ENCODE measurements around the gene CCDC102A. TPM values are rescaled to one million over a fixed set of nuclear protein-coding genes. Genes with fewer than 3 reads are reported as not detected.
A peak's percentile ranks its signal among the peaks of the same experiment; 100 is the strongest.

Gene CCDC102A
- total RNA-seq (10 to 100 TPM in 2 of 5 donors, 1 to 10 TPM in 2, not detected in 1; 1.7 to 14.5 (median 6.9) TPM), polyA plus RNA-seq (1 to 10 TPM; 2.3 to 6.5 (median 4.1) TPM)
- long read RNA-seq, donor 1, partial matches to known transcripts = 0 of 2 reads
- long read RNA-seq, donor 1, other reads (novel, unspliced or antisense) = 0 of 2 reads
- long read RNA-seq, donor 2, partial matches to known transcripts = 0 of 3 reads
- long read RNA-seq, donor 2, other reads (novel, unspliced or antisense) = 0 of 3 reads
- long read RNA-seq, donor 3, partial matches to known transcripts = 0 of 2 reads
- long read RNA-seq, donor 3, other reads (novel, unspliced or antisense) = 0 of 2 reads
- long read RNA-seq, donor 4 = 0 reads
- long read RNA-seq, donor 5, partial matches to known transcripts = 0 of 2 reads
- long read RNA-seq, donor 5, other reads (novel, unspliced or antisense) = 0 of 2 reads
- long read RNA-seq, donor 6, partial matches to known transcripts = 0 of 5 reads
- long read RNA-seq, donor 6, other reads (novel, unspliced or antisense) = 0 of 5 reads
- long read RNA-seq, donor 7, partial matches to known transcripts = 0 of 3 reads
- long read RNA-seq, donor 7, other reads (novel, unspliced or antisense) = 0 of 3 reads
- long read RNA-seq, donor 8, partial matches to known transcripts = 0 of 3 reads
- long read RNA-seq, donor 8, other reads (novel, unspliced or antisense) = 0 of 3 reads
- long read RNA-seq, donor 9, partial matches to known transcripts = 0 of 1 reads
- long read RNA-seq, donor 9, other reads (novel, unspliced or antisense) = 0 of 1 reads
- long read RNA-seq, donor 10, partial matches to known transcripts = 0 of 2 reads
- long read RNA-seq, donor 10, other reads (novel, unspliced or antisense) = 0 of 2 reads

GRCh38 chr16:57536306-57537193 is at the start of gene CCDC102A:
CCDC102A (minus strand) TSS chr16:57536571; CDS start chr16:57529177, 7,394 bp downstream.
- peak within 1 kb of the TSS; percentile 85 to 98 (median 90) for H3K4me3 ChIP-seq
- peaks cover 0 to 23% (median 0%) of the 10 kb centered on the region in 3 donors for H3K27me3 ChIP-seq
- DNase-seq = peak; percentile 28 to 66
- 1 to 2% (median 1%) methylated on average over 24 to 81 of the region's 81 CpGs for WGBS, 5 donors
- intact Hi-C loops (cut with DNase I; ENCODE audit: low total_unique reads) = no loop called here
- no peak for TF ChIP-seq POLR2AphosphoS5 (IDR thresholded peaks at IDR 0.05)
- no peak for TF ChIP-seq POLR2A (IDR thresholded peaks at IDR 0.05)
- TF ChIP-seq EP300 (IDR thresholded peaks at IDR 0.05) = no peak
- no peak for TF ChIP-seq CTCF (IDR thresholded peaks at IDR 0.05)
- H3K27ac ChIP-seq = peak within 1 kb of the TSS; percentile 75 to 94 (median 94)
- no peaks in the 10 kb centered on the region for H3K9me3 ChIP-seq
- peaks cover 25 to 61% (median 50%) of the 10 kb centered on the region in 4 donors for H3K4me1 ChIP-seq
- no peaks in the 10 kb centered on the region for H3K36me3 ChIP-seq

DNA sequence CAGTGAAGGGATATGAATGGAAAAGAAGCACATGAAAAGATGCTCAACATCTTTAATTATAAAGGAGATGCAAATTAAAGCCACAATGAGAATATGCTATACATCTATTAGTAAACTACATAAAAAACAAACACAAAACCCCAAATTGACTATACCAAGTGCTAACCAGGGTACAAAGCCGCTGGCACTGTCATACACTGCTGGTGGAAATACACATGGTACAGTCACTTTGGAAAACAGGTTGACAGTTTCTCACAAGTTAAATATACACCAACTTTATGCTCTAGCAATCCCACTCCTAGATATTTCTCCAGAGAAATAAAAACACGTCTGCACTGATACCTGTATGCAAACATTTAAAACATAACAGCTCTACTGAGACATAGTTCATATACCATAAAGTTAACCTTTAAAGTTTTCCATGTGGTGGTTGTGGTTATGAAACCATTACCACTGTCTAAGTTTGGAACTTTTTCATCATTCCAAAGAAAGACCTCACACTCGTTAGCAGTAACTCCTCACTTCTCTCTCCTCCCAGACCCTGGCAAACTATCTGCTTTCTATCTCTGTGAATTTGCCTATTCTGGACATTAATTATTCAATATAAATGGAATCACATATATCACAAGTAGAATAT is 48.8 kb upstream of the CCDC102A start:
- intact Hi-C loops (cut with DNase I; ENCODE audit: low total_unique reads) = no loop called here
- TF ChIP-seq POLR2AphosphoS5 (IDR thresholded peaks at IDR 0.05) = no peak
- no peak for TF ChIP-seq POLR2A (IDR thresholded peaks at IDR 0.05)
- no peak for TF ChIP-seq EP300 (IDR thresholded peaks at IDR 0.05)
- no peak for TF ChIP-seq CTCF (IDR thresholded peaks at IDR 0.05)
- Histone ChIP-seq H3K4me3 (no peak overlapping the region), H3K27me3 (peaks cover 0 to 8% (median 0%) of the 10 kb centered on the region in 3 donors), H3K4me1 (peaks cover 0 to 5% (median 1%) of the 10 kb centered on the region in 4 donors), H3K36me3 (no peaks in the 10 kb centered on the region), H3K27ac (no peak overlapping the region), H3K9me3 (no peaks in the 10 kb centered on the region)
- no peak for DNase-seq
- WGBS, 5 donors = 49 to 60% (median 58%) methylated on average over 3 of the region's 3 CpGs

- Histone ChIP-seq H3K27ac (no peak overlapping the region), H3K9me3 (no peaks in the 10 kb centered on the region), H3K4me3 (no peak overlapping the region), H3K36me3 (no peaks in the 10 kb centered on the region), H3K4me1 (peaks cover 0 to 12% (median 7%) of the 10 kb centered on the region in 4 donors), H3K27me3 (peaks cover 0 to 33% (median 0%) of the 10 kb centered on the region in 3 donors)
- TF ChIP-seq CTCF (IDR thresholded peaks at IDR 0.05) (no peak), POLR2A (IDR thresholded peaks at IDR 0.05) (no peak), POLR2AphosphoS5 (IDR thresholded peaks at IDR 0.05) (no peak), EP300 (IDR thresholded peaks at IDR 0.05) (no peak)
- intact Hi-C loops (cut with DNase I; ENCODE audit: low total_unique reads) = loop anchor here (10.0 kb wide), 1 partner anchor 145 kb away; no protein-coding TSS in a partner anchor
- 36 to 65% (median 55%) methylated on average over 2 of the region's 2 CpGs for WGBS, 5 donors
- no peak for DNase-seq
Measured at GRCh38 chr16:57579361-57579665, 42.9 kb upstream of the CCDC102A start.
